Measurements from ENCODE around the gene DGCR2. TPM values are rescaled to one million over a fixed set of nuclear protein-coding genes. Genes with fewer than 3 reads are reported as not detected.

Gene DGCR2
- total and polyA plus RNA-seq, 2 of the 8 experiments (the other 6 are each of a cell fraction or from before 2014, with no cell fraction given) = 42.3 to 62.2 TPM

GRCh38 chr22:18992543-18993198, 129.5 kb downstream of the DGCR2 start (continued):
- TF ChIP-seq NANOG (IDR thresholded peaks at IDR 0.05; ENCODE audit: insufficient read depth, low read depth, low read length, poor library complexity, severe bottlenecking) (no peak), JUND (IDR thresholded peaks at IDR 0.05; ENCODE audit: low read length) (no peak), EGR1 (IDR thresholded peaks at IDR 0.05; ENCODE audit: borderline replicate concordance, low read depth, low read length) (no peak), CBX8 (IDR thresholded peaks at IDR 0.05; ENCODE audit: borderline replicate concordance, low read depth, low read length) (no peak), EZH2 (IDR thresholded peaks at IDR 0.05; ENCODE audit: low read depth, low read length, severe bottlenecking) (no peak), ATF3 (IDR thresholded peaks at IDR 0.05; ENCODE audit: insufficient read depth, low read depth, low read length) (no peak), HDAC2 (IDR thresholded peaks at IDR 0.05; ENCODE audit: borderline replicate concordance in 1 of 2, low read depth in 2 of 2, low read length in 2 of 2) (no peak), CBX5 (IDR thresholded peaks at IDR 0.05; ENCODE audit: low read depth, low read length) (no peak), BRCA1 (IDR thresholded peaks at IDR 0.05; ENCODE audit: low read depth, low read length) (no peak)

Data from H1 (cell line).